ENCODE data around the gene ZBTB5. TPM values are rescaled to one million over a fixed set of nuclear protein-coding genes. Genes with fewer than 3 reads are reported as not detected.

ZBTB5 gene
- total and polyA plus RNA-seq, 4 donors: 2.4 to 9.4 (median 6.5) TPM

- TF ChIP-seq EGR1 (IDR thresholded peaks at IDR 0.05; ENCODE audit: low read depth in 2 of 2) (no peak), GABPA (IDR thresholded peaks at IDR 0.05 in 1 of 2, conservative IDR thresholded peaks at IDR 0.05 in 1 of 2) (no peak), HNF4G (IDR thresholded peaks at IDR 0.05) (no peak), YY1 (IDR thresholded peaks at IDR 0.05) (no peak), ATF3 (IDR thresholded peaks at IDR 0.05) (no peak), FOXA2 (IDR thresholded peaks at IDR 0.05) (no peak), JUND (IDR thresholded peaks at IDR 0.05) (no peak), HNF4A (conservative IDR thresholded peaks at IDR 0.05) (no peak)
- TF ChIP-seq, protein P1, sequence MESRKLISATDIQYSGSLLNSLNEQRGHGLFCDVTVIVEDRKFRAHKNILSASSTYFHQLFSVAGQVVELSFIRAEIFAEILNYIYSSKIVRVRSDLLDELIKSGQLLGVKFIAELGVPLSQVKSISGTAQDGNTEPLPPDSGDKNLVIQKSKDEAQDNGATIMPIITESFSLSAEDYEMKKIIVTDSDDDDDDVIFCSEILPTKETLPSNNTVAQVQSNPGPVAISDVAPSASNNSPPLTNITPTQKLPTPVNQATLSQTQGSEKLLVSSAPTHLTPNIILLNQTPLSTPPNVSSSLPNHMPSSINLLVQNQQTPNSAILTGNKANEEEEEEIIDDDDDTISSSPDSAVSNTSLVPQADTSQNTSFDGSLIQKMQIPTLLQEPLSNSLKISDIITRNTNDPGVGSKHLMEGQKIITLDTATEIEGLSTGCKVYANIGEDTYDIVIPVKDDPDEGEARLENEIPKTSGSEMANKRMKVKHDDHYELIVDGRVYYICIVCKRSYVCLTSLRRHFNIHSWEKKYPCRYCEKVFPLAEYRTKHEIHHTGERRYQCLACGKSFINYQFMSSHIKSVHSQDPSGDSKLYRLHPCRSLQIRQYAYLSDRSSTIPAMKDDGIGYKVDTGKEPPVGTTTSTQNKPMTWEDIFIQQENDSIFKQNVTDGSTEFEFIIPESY (IDR thresholded peaks at IDR 0.05): no peak
- Histone ChIP-seq H3K4me1 (ENCODE audit: control insufficient read depth in 4 of 4, insufficient read depth in 4 of 4, low read length in 3 of 4) (peaks cover 18 to 42% (median 33%) of the 10 kb centered on the region in 4 donors), H3K27ac (ENCODE audit: low read depth in 1 of 2, low read length in 2 of 2) (no peak overlapping the region), H3K27me3 (ENCODE audit: control insufficient read depth in 4 of 4, insufficient read depth in 4 of 4, low read length in 3 of 4) (no peaks in the 10 kb centered on the region), H3K36me3 (ENCODE audit: control insufficient read depth in 4 of 4, insufficient read depth in 3 of 4, low read depth in 1 of 4, low read length in 3 of 4) (no peaks in the 10 kb centered on the region), H3K9me3 (ENCODE audit: control insufficient read depth in 4 of 4, low read length in 3 of 4) (no peaks in the 10 kb centered on the region), H3K9ac (ENCODE audit: low read depth in 1 of 2, low read length in 2 of 2) (no peak overlapping the region), H3K4me3 (ENCODE audit: low read depth in 1 of 3, low read length in 3 of 3) (no peak overlapping the region)
- no peak for DNase-seq (ENCODE audit: low spot score)
- 88% methylated on average over 10 of the region's 10 CpGs for WGBS
These were observed 50.7 kb downstream of the ZBTB5 start for GRCh38 chr9:37414503-37414943.

DNA sequence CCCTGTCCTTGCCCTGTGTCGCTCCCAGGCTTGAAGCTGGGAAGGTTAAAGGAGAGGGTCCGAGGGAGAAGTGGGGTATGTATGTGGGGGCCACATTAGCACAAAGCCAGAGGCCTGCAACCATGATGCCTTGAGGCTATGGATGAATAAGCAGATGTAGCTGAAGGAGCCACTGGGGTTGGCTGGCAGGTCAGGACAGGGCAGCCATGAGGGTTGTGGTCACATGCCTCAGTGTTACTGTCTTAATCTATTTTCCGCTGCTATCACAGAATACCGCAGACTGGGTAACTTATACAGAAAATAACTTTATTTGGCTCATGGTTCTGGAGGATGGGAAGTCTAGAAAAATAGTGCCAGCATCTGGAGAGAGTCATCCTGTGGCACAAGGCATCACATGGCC, 51.9 kb downstream of the ZBTB5 start:
- WGBS: 93% methylated on average over 4 of the region's 4 CpGs
- Histone ChIP-seq H3K36me3 (ENCODE audit: control insufficient read depth in 4 of 4, insufficient read depth in 3 of 4, low read depth in 1 of 4, low read length in 3 of 4) (no peaks in the 10 kb centered on the region), H3K9me3 (ENCODE audit: control insufficient read depth in 4 of 4, low read length in 3 of 4) (no peaks in the 10 kb centered on the region), H3K9ac (ENCODE audit: low read depth in 1 of 2, low read length in 2 of 2) (no peak overlapping the region), H3K27me3 (ENCODE audit: control insufficient read depth in 4 of 4, insufficient read depth in 4 of 4, low read length in 3 of 4) (no peaks in the 10 kb centered on the region), H3K4me1 (ENCODE audit: control insufficient read depth in 4 of 4, insufficient read depth in 4 of 4, low read length in 3 of 4) (peaks cover 15 to 33% (median 23%) of the 10 kb centered on the region in 4 donors), H3K27ac (ENCODE audit: low read depth in 1 of 2, low read length in 2 of 2) (no peak overlapping the region), H3K4me3 (ENCODE audit: low read depth in 1 of 3, low read length in 3 of 3) (no peak overlapping the region)
- DNase-seq (ENCODE audit: low spot score): no peak
- TF ChIP-seq RXRA (IDR thresholded peaks at IDR 0.05): no peak
- no peak for TF ChIP-seq CTCF (IDR thresholded peaks at IDR 0.05; ENCODE audit: low read depth, low read length, missing input control)
- TF ChIP-seq FOXA1 (IDR thresholded peaks at IDR 0.05): no peak
- no peak for TF ChIP-seq TAF1 (conservative IDR thresholded peaks at IDR 0.05)
- TF ChIP-seq MAX (IDR thresholded peaks at IDR 0.05): no peak
- TF ChIP-seq, protein P1 (IDR thresholded peaks at IDR 0.05): no peak
- TF ChIP-seq, protein P2, sequence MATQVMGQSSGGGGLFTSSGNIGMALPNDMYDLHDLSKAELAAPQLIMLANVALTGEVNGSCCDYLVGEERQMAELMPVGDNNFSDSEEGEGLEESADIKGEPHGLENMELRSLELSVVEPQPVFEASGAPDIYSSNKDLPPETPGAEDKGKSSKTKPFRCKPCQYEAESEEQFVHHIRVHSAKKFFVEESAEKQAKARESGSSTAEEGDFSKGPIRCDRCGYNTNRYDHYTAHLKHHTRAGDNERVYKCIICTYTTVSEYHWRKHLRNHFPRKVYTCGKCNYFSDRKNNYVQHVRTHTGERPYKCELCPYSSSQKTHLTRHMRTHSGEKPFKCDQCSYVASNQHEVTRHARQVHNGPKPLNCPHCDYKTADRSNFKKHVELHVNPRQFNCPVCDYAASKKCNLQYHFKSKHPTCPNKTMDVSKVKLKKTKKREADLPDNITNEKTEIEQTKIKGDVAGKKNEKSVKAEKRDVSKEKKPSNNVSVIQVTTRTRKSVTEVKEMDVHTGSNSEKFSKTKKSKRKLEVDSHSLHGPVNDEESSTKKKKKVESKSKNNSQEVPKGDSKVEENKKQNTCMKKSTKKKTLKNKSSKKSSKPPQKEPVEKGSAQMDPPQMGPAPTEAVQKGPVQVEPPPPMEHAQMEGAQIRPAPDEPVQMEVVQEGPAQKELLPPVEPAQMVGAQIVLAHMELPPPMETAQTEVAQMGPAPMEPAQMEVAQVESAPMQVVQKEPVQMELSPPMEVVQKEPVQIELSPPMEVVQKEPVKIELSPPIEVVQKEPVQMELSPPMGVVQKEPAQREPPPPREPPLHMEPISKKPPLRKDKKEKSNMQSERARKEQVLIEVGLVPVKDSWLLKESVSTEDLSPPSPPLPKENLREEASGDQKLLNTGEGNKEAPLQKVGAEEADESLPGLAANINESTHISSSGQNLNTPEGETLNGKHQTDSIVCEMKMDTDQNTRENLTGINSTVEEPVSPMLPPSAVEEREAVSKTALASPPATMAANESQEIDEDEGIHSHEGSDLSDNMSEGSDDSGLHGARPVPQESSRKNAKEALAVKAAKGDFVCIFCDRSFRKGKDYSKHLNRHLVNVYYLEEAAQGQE (IDR thresholded peaks at IDR 0.05): no peak
- TF ChIP-seq FOXA2 (IDR thresholded peaks at IDR 0.05): no peak
- no peak for TF ChIP-seq HNF4G (IDR thresholded peaks at IDR 0.05)
- no peak for TF ChIP-seq ATF3 (IDR thresholded peaks at IDR 0.05)
- TF ChIP-seq NR2F2 (IDR thresholded peaks at IDR 0.05): no peak

Data from liver (tissue), 9 donors.